Mammary epithelial cell (primary cell): ENCODE results near the gene COL4A1.
"Not testable (repeated sequence)": the region's sequence is repeated elsewhere in the genome, so short reads cannot be mapped to it uniquely, and the experiment has no call there.

ENCODE experiments used
- CTCF ChIP-seq, 2 donors: IDR thresholded peaks in 1 of 2; conservative IDR thresholded peaks in 1 of 2; 2 replicates each; pipeline ENCODE4 v1.5.1; 2011 to 2012; ENCODE audit warnings: inconsistent platforms in 2 of 2, low read length in 2 of 2, mild to moderate bottlenecking in 2 of 2, control low read depth in 1 of 2, low read depth in 1 of 2; ENCODE audit not compliant: insufficient read depth in 1 of 2; ENCODE audit errors: extremely low read depth in 1 of 2
- EZH2 ChIP-seq: IDR thresholded peaks from 2 replicates; pipeline ENCODE4 v1.6.1; 2012; ENCODE audit warnings: low read length, inconsistent platforms, borderline replicate concordance

GRCh38 chr13:110313261-110313660 lies 6.3 kb upstream of the COL4A1 start:
- not testable (repeated sequence) for TF ChIP-seq CTCF (conservative IDR thresholded peaks at IDR 0.05 in 1 of 2, IDR thresholded peaks at IDR 0.05 in 1 of 2; ENCODE audit: extremely low read depth in 1 of 2, insufficient read depth in 1 of 2, low read depth in 1 of 2, low read length in 2 of 2); EZH2
